HG03025 (cell line): ENCODE data around the gene MRPS18B.

ENCODE experiments used
- ATAC-seq: cut with Tn5 transposase; IDR thresholded peaks from one replicate; pipeline ENCODE4 v1.9.1; 2021; ENCODE audit warnings: mild to moderate bottlenecking, moderate library complexity; ENCODE audit not compliant: unreplicated experiment, low FRiP score

MRPS18B gene

GRCh38 chr6:30672445-30673253 lies 55.0 kb downstream of the MRPS18B start, which contains the start of gene DHX16:
TSS of gene DHX16 (minus strand) at chr6:30673006. CDS start at chr6:30672841, 165 bp downstream.
- peak; percentile 67 for ATAC-seq
